Natural killer cell treated with Interleukin-12 subunit alpha and Interleukin-12 subunit beta and Interleukin-15 and Interleukin-18, amount 100 ng/mL, for 72 hours (primary cell): ENCODE data around the gene SULT1A3. TPM values are rescaled to one million over a fixed set of nuclear protein-coding genes. Genes with fewer than 3 reads are reported as not detected.
A peak's percentile ranks its signal among the peaks of the same experiment; 100 is the strongest.
"Not testable (repeated sequence)": the region's sequence is repeated elsewhere in the genome, so short reads cannot be mapped to it uniquely, and the experiment has no call there.

Source experiments
- ATAC-seq, 2 donors: fragments of 150-1000 bp; cut with Tn5 transposase in 1 of 2; sonication (Bioruptor Pico), chemical (Tn5 transposase) in 1 of 2; 2 replicates each; pipeline ENCODE4 v1.10.0; 2021
- DNase-seq: peaks from one replicate; pipeline ENCODE4 v3.0.0; 2022; ENCODE audit warnings: low spot score
- H3K27ac Mint-ChIP-seq, 2 donors: 1 replicate in 1 of 2; 2 replicates in 1 of 2; pipeline ENCODE4 v1.8.0; 2022; ENCODE audit warnings: mixed read lengths in 2 of 2, mild to moderate bottlenecking in 1 of 2, moderate library complexity in 1 of 2
- H3K27me3 Mint-ChIP-seq, 2 donors: 1 replicate in 1 of 2; 2 replicates in 1 of 2; pipeline ENCODE4 v1.8.0; 2022; ENCODE audit warnings: mixed read lengths in 2 of 2
- H3K36me3 Mint-ChIP-seq: one replicate; pipeline ENCODE4 v1.8.0; 2022; ENCODE audit warnings: mixed read lengths
- H3K4me1 Mint-ChIP-seq, 2 donors: 1 replicate in 1 of 2; 2 replicates in 1 of 2; pipeline ENCODE4 v1.8.0; 2022; ENCODE audit warnings: low read depth in 2 of 2, mixed read lengths in 2 of 2, mild to moderate bottlenecking in 1 of 2
- H3K4me3 Mint-ChIP-seq: one replicate; pipeline ENCODE4 v1.8.0; 2022; ENCODE audit warnings: mixed read lengths
- H3K9me3 Mint-ChIP-seq: 2 replicates; pipeline ENCODE4 v1.8.0; 2022; ENCODE audit warnings: mixed read lengths
- total RNA-seq, 2 donors: library from RNA; stranded (reverse); gene quantifications; one replicate each; pipeline ENCODE4 v1.2.3, GENCODE V29; 2022

Gene SULT1A3
- total RNA-seq, 2 donors from 2014 or later = 19.1 to 46.7 TPM

- peak; percentile 90 for DNase-seq
These were observed 15.6 kb upstream of the SULT1A3 start, which contains the start of gene CORO1A for GRCh38 chr16:30183233-30184095. Gene CORO1A, plus strand, starts transcription at chr16:30183602. Its CDS starts 1,608 bp downstream, at chr16:30185210.

GRCh38 chr16:30184096-30184890, 14.8 kb upstream of the SULT1A3 start:
- peak overlapping the region; percentile 95 to 98 for H3K27ac Mint-ChIP-seq
- peak; percentile 72 for DNase-seq
- no peaks in the 10 kb centered on the region for H3K9me3 Mint-ChIP-seq
- peaks cover 19 to 33% of the 10 kb centered on the region in 2 donors for H3K4me1 Mint-ChIP-seq
- H3K36me3 Mint-ChIP-seq = peaks cover 11% of the 10 kb centered on the region
- H3K4me3 Mint-ChIP-seq = peak overlapping the region; percentile 98
- no peaks in the 10 kb centered on the region for H3K27me3 Mint-ChIP-seq
- peak in 1 of 2 donors; percentile 34 for ATAC-seq

More at GRCh38 chr16:30183233-30184095, 15.6 kb upstream of the SULT1A3 start, which contains the start of gene CORO1A:
- Mint-ChIP-seq H3K4me3 (peak within 1 kb of the TSS; percentile 98), H3K9me3 (no peaks in the 10 kb centered on the region), H3K27me3 (no peaks in the 10 kb centered on the region), H3K27ac (peak within 1 kb of the TSS; percentile 95 to 98), H3K4me1 (peaks cover 19 to 33% of the 10 kb centered on the region in 2 donors), H3K36me3 (peaks cover 11% of the 10 kb centered on the region)
- ATAC-seq = peak; percentile 72 to 80

DNA sequence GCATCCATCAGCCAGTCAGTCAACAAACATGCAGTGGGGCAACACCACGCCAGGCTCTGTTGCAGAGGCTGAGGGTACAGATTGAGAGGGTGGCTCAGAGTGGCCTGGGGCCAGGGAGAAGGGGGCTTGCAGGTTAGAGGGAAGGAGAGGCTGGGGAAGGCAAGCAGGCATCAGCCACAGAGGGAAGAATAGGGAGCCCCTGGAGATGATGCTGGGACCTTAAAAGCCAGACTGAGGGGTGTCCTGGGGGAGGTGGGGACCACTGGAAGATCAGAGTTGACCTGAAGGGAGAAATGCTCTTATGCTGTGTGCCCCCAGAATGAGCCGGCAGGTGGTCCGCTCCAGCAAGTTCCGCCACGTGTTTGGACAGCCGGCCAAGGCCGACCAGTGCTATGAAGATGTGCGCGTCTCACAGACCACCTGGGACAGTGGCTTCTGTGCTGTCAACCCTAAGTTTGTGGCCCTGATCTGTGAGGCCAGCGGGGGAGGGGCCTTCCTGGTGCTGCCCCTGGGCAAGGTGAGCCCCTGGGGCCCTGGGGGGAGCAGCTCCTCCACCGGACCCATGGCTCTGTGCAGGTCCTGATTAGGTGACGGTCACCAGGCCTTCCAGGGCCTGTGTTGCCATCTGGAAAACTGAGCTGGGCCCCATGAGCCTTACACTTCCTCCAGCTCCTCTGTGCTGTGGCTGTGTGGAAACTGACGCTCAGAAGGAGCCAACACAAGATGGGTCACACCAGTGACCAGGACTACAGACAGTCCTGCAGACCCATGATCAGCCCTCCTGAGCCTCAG, 14.0 kb upstream of the SULT1A3 start:
- DNase-seq = peak; percentile 62
- Mint-ChIP-seq H3K4me3 (peak overlapping the region; percentile 98), H3K4me1 (peaks cover 19 to 33% of the 10 kb centered on the region in 2 donors), H3K9me3 (no peaks in the 10 kb centered on the region), H3K27me3 (no peaks in the 10 kb centered on the region), H3K27ac (peak overlapping the region; percentile 95 to 98), H3K36me3 (peaks cover 11% of the 10 kb centered on the region)
- ATAC-seq = peak; percentile 13 to 48

- Mint-ChIP-seq H3K36me3 (peaks cover 11% of the 10 kb centered on the region), H3K4me1 (peaks cover 19 to 30% of the 10 kb centered on the region in 2 donors), H3K27me3 (no peaks in the 10 kb centered on the region), H3K27ac (peak overlapping the region; percentile 95 to 98), H3K9me3 (no peaks in the 10 kb centered on the region), H3K4me3 (peak overlapping the region; percentile 98)
- ATAC-seq = peak; percentile 74 to 87
- DNase-seq = peak; percentile 95
These were observed 13.2 kb upstream of the SULT1A3 start for GRCh38 chr16:30185683-30186421.

GRCh38 chr16:30186444-30186781, 12.6 kb upstream of the SULT1A3 start:
- DNase-seq (no peak), ATAC-seq (peak in 1 of 2 donors; percentile 3)
- peaks cover 19 to 29% of the 10 kb centered on the region in 2 donors for H3K4me1 Mint-ChIP-seq
- H3K4me3 Mint-ChIP-seq = peak overlapping the region; percentile 98
- no peaks in the 10 kb centered on the region for H3K9me3 Mint-ChIP-seq
- no peaks in the 10 kb centered on the region for H3K27me3 Mint-ChIP-seq
- peaks cover 11% of the 10 kb centered on the region for H3K36me3 Mint-ChIP-seq
- H3K27ac Mint-ChIP-seq = peak overlapping the region; percentile 95 to 98

GRCh38 chr16:30186782-30187555, 12.1 kb upstream of the SULT1A3 start:
- H3K9me3 Mint-ChIP-seq = no peaks in the 10 kb centered on the region
- ATAC-seq (peak; percentile 26 to 29), DNase-seq (peak; percentile 86)
- no peaks in the 10 kb centered on the region for H3K27me3 Mint-ChIP-seq
- H3K4me1 Mint-ChIP-seq = peaks cover 17 to 28% of the 10 kb centered on the region in 2 donors
- peak overlapping the region; percentile 98 for H3K4me3 Mint-ChIP-seq
- H3K27ac Mint-ChIP-seq = peak overlapping the region; percentile 95 to 98
- H3K36me3 Mint-ChIP-seq = peaks cover 11% of the 10 kb centered on the region

GRCh38 chr16:30187556-30187865, 11.5 kb upstream of the SULT1A3 start:
- no peaks in the 10 kb centered on the region for H3K27me3 Mint-ChIP-seq
- peaks cover 12 to 23% of the 10 kb centered on the region in 2 donors for H3K4me1 Mint-ChIP-seq
- peak overlapping the region; percentile 95 to 98 for H3K27ac Mint-ChIP-seq
- DNase-seq = no peak
- no peak for ATAC-seq
- peak overlapping the region; percentile 98 for H3K4me3 Mint-ChIP-seq
- H3K9me3 Mint-ChIP-seq = no peaks in the 10 kb centered on the region
- H3K36me3 Mint-ChIP-seq = peaks cover 11% of the 10 kb centered on the region

DNA sequence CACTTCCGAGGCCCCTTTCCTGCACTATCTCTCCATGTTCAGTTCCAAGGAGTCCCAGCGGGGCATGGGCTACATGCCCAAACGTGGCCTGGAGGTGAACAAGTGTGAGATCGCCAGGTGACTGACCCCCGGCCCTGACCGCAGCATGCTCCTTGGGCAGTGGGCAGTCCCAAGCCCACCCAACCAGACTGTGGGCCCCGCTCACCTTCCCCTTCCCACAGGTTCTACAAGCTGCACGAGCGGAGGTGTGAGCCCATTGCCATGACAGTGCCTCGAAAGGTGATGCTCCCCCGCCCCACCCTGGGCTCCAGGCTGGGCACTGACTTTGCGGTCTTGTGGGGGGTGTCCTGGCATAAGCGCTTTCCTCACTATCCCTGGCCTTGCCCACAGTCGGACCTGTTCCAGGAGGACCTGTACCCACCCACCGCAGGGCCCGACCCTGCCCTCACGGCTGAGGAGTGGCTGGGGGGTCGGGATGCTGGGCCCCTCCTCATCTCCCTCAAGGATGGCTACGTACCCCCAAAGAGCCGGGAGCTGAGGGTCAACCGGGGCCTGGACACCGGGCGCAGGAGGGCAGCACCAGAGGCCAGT, 11.0 kb upstream of the SULT1A3 start:
- no peaks in the 10 kb centered on the region for H3K9me3 Mint-ChIP-seq
- peak overlapping the region in 1 of 2 donors; percentile 98 for H3K27ac Mint-ChIP-seq
- peak overlapping the region; percentile 27 for H3K4me3 Mint-ChIP-seq
- ATAC-seq (no peak), DNase-seq (peak; percentile 60)
- peaks cover 9 to 21% of the 10 kb centered on the region in 2 donors for H3K4me1 Mint-ChIP-seq
- H3K27me3 Mint-ChIP-seq = no peaks in the 10 kb centered on the region
- peaks cover 11% of the 10 kb centered on the region for H3K36me3 Mint-ChIP-seq

DNA sequence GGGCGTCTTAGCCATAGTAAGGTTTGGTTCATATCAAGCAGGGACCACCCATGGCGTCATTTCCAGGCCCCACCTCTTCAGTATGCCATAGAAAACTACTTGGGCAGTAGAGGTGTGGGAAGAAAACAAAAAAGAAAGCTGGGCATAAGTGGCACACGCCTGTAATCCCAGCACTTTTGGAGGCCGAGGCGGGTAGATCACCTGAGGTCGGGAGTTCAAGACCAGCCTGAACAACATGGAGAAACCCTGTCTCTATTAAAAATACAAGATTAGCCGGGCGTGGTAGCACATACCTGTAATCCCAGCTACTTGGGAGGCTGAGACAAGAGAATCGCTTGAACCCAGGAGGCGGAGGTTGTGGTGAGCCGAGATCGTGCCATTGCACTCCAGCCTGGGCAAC, 7.9 kb upstream of the SULT1A3 start:
- H3K4me3 Mint-ChIP-seq, H3K36me3 Mint-ChIP-seq, H3K9me3 Mint-ChIP-seq, ATAC-seq, DNase-seq, H3K27ac Mint-ChIP-seq, H3K27me3 Mint-ChIP-seq: not testable (repeated sequence)
- peaks cover 9 to 11% of the 10 kb centered on the region in 2 donors for H3K4me1 Mint-ChIP-seq

GRCh38 chr16:30193098-30193497, 6.0 kb upstream of the SULT1A3 start:
- not testable (repeated sequence) for H3K36me3 Mint-ChIP-seq, DNase-seq, H3K27me3 Mint-ChIP-seq, H3K4me3 Mint-ChIP-seq, H3K9me3 Mint-ChIP-seq, H3K27ac Mint-ChIP-seq, H3K4me1 Mint-ChIP-seq
- peak; percentile 1 to 4 for ATAC-seq

DNA sequence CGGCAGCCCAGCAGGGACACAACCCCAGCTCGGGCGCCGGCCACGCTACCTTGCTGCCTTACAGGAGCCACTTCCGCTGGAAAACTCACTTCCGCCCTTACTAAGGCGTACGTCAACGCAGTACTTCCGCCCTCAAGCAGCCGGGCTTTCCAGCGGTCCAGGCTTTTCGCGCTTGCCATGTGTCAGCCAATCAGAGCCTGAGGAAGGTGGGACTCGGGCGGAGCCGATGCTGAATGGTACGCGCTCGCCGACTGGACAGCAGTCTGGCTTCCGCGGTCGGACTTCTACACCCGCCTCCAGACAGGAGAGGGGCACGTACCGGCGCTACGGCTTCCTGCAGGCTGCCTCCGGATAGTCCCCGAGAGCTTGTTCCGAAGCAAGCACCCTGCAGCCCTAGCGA, 5.4 kb upstream of the SULT1A3 start, which contains the start of the genes BOLA2B and SLX1A:
BOLA2B (minus strand) TSS at position 52 of the 400 bp plus-strand sequence. CDS start 71 bp downstream, outside the sequence.
SLX1A (plus strand) TSS at position 261 of the 400 bp plus-strand sequence. CDS start 210 bp downstream, outside the sequence.
- DNase-seq, H3K4me1 Mint-ChIP-seq, H3K27ac Mint-ChIP-seq, H3K27me3 Mint-ChIP-seq, H3K4me3 Mint-ChIP-seq, H3K9me3 Mint-ChIP-seq, H3K36me3 Mint-ChIP-seq: not testable (repeated sequence)
- peak; percentile 94 to 95 for ATAC-seq
